GM10847 (cell line): ENCODE measurements around the gene RCC1.
A peak's percentile ranks its signal among the peaks of the same experiment; 100 is the strongest.

Experiments
- POLR2A ChIP-seq: IDR thresholded peaks from 2 replicates; pipeline ENCODE4 v1.6.1; 2011; ENCODE audit not compliant: insufficient read length; ENCODE audit errors: extremely low read depth

Gene RCC1

GRCh38 chr1:28537457-28538199 is 31.8 kb downstream of the RCC1 start:
- TF ChIP-seq POLR2A: no peak

- TF ChIP-seq POLR2A: no peak
Observed at GRCh38 chr1:28538286-28538685, 32.4 kb downstream of the RCC1 start.

DNA sequence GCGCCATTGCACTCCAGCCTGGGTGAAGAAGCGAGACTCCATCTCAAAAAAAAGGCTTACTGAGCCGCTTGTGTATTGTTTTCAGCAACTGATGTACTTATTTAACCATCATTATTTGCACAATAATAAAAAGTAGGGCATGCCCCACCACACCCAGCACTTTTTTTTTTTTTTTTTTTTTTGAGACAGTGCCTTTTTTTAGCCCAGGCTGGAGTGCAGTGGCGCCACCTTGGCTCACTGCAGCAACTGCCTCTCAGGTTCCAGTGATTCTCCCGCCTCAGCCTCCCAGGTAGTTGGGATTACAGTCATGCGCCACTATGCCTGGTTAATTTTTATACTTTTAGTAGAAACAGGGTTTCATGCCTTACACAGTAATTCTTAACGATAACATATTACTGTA is 34.8 kb downstream of the RCC1 start:
- TF ChIP-seq POLR2A: no peak

GRCh38 chr1:28545246-28545628 is 39.4 kb downstream of the RCC1 start:
- TF ChIP-seq POLR2A: no peak

GRCh38 chr1:28548318-28548717 is 42.5 kb downstream of the RCC1 start:
- no peak for TF ChIP-seq POLR2A

GRCh38 chr1:28551381-28551780 is 45.5 kb downstream of the RCC1 start:
- no peak for TF ChIP-seq POLR2A

DNA sequence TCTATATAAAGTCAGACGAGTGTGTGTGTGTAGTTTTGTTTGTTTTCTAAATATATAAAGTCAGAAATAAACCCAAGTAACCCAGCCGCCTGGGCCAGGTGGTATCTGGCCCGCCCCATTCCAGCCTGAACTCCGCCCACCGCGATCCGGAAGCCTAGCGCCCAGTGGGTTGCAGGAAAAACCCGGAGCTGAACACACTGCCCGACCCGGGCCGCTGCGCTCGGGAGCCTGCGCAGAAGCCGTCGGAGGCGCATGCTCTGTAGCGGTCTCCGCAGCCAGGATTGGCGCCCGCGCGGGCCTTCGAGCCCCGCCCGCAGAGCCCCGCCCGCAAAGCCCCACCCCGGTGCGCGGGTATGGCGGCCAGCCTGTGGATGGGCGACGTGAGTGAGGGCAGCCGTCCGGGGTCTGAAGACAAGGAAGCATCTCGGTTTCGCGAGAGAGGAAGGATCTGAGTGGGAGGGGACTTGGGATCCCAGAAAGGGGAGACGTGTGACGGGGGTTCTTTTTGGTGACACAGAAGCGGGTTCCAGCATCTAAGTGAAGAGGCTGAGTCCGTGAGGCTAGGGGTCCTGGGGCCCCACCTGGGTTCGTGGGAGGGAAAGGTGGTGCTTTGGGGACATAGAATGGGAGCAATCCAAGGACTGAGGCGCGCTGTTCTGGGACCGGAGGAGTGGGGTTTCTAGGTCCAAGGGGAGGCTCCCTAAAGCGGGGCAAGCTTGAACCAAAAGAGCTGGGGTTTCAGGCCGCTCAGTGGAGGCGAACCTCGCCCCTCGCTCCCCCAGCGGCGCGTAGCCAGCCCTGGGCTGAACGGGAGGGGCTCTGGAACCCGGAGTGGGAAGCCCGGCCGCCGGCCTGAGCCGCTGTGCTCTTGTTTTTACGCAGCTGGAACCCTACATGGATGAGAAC is 47.2 kb downstream of the RCC1 start, which contains the start of gene TRNAU1AP:
TRNAU1AP (plus strand) TSS at position 328 of the 906 bp plus-strand sequence; CDS start at position 354, 26 bp downstream.
- peak; percentile 79 for TF ChIP-seq POLR2A

GRCh38 chr1:28560886-28561285 is 55.0 kb downstream of the RCC1 start:
- no peak for TF ChIP-seq POLR2A

DNA sequence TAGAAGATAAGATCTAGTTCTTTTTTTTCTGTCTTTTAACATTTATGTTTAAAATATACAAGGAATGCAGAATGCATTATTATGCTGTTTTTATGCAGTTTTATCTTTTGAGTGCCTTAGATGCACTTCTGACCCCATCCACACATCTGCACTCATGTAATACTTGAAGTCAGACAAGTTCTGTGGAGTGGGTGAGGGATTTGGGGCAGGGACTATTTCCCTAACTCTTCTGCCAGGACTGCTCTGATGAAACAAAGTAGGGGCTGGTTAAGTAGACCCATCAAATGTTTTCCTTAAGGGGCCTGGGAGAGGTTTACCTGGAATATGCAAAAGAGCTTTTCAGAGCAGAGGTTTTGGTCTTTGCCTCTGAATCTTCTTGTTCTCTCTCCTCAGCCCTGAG is 58.5 kb downstream of the RCC1 start:
- TF ChIP-seq POLR2A: no peak

DNA sequence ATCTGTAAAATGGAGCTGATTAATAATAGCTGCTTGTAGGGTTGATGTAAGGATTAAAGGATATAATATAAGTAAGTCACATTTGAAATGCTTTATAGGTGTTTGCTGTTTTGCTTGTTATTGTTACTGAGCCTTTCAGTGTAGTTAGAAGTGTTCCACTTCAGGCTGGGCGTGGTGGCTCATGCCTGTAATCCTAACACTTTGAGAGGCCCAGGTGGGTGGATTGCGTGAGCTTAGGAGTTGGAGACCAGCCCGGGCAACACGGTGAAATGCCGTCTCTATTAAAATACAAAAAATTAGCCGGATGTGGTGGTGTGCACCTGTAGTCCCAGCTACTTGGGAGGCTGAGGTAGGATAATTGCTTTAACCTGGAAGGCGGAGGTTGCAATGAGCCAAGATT is 59.2 kb downstream of the RCC1 start:
- no peak for TF ChIP-seq POLR2A

DNA sequence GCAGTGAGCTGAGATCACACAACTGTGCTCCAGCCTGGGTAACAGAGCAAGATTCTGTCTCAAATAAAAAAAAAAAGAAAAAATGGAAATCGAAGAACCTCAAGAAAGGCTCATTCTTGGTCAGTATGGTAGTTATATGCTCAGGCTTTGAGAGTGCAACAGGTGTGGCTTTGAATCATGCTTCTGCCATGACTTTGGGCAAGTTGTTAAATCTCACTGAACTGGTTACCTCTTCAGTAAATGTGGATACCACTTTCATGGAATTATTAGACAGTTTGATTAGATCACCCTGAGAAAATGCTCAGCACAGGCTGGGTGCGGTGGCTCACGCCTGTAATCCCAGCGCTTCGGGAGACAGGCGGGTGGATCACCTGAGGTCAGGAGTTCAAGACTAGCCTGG is 59.9 kb downstream of the RCC1 start:
- no peak for TF ChIP-seq POLR2A

GRCh38 chr1:28566931-28567330 is 61.1 kb downstream of the RCC1 start:
- no peak for TF ChIP-seq POLR2A

DNA sequence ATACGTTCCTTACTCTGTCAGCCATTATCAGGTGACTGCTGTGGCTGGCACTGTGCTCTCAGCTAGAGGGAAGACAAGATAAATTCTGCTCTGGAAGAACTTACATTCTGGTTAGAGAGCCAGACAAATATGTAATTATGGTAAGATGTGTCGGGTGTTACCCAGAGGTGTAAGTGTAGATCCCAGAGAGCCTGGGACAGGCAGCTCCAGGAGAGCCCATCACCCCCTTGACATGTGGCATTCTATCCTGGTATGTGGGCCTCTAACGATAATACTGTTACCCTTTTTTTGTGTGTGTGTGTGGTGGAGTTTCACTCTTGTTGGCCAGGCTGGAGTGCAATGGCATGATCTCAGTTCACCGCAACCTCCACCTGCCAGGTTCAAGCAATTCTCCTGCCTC is 66.1 kb downstream of the RCC1 start:
- no peak for TF ChIP-seq POLR2A

- TF ChIP-seq POLR2A: no peak
Observed at GRCh38 chr1:28573564-28573963, 67.7 kb downstream of the RCC1 start.

- no peak for TF ChIP-seq POLR2A
Observed at GRCh38 chr1:28577052-28577678, 71.3 kb downstream of the RCC1 start.
